ENCODE results near the gene TYRP1. TPM values are rescaled to one million over a fixed set of nuclear protein-coding genes. Genes with fewer than 3 reads are reported as not detected.

Gene TYRP1
- total RNA-seq (1 to 10 TPM in 1 of 5 donors, not detected in 4; 2.9 TPM), polyA plus RNA-seq (1 to 10 TPM in 2 of 3 donors, under 1 TPM in 1; 0.18 to 4.7 (median 1.4) TPM)
- long read RNA-seq, donor 1 = 0 reads
- long read RNA-seq, donor 2 = 0 reads
- long read RNA-seq, donor 3 = 0 reads
- long read RNA-seq, donor 4 = 0 reads
- long read RNA-seq, donor 5 = 0 reads
- long read RNA-seq, donor 6 = 0 reads
- long read RNA-seq, donor 7 = 0 reads
- long read RNA-seq, donor 8 = 0 reads
- long read RNA-seq, donor 9 = 0 reads
- long read RNA-seq, donor 10 = 0 reads

GRCh38 chr9:12693141-12693540, at the start of gene TYRP1:
Gene TYRP1, plus strand, starts transcription at chr9:12693385. Its CDS starts 612 bp downstream, at chr9:12693997.
- Histone ChIP-seq H3K4me3 (no peak within 1 kb of the TSS), H3K36me3 (no peaks in the 10 kb centered on the region), H3K4me1 (peaks cover 0 to 21% (median 12%) of the 10 kb centered on the region in 4 donors), H3K27me3 (no peaks in the 10 kb centered on the region), H3K9me3 (no peaks in the 10 kb centered on the region), H3K27ac (no peak within 1 kb of the TSS)
- DNase-seq = no peak
- 70 to 79% (median 76%) methylated on average over 3 of the region's 3 CpGs for WGBS, 5 donors
- no peak for TF ChIP-seq POLR2AphosphoS5 (IDR thresholded peaks at IDR 0.05)
- no peak for TF ChIP-seq EP300 (IDR thresholded peaks at IDR 0.05)
- no peak for TF ChIP-seq CTCF (IDR thresholded peaks at IDR 0.05)
- TF ChIP-seq POLR2A (IDR thresholded peaks at IDR 0.05) = no peak
- intact Hi-C loops (cut with DNase I; ENCODE audit: low total_unique reads) = no loop called here

- H3K36me3 ChIP-seq = no peaks in the 10 kb centered on the region
- intact Hi-C loops (cut with DNase I; ENCODE audit: low total_unique reads) = no loop called here
- no peaks in the 10 kb centered on the region for H3K27me3 ChIP-seq
- no peaks in the 10 kb centered on the region for H3K9me3 ChIP-seq
- no peak overlapping the region for H3K27ac ChIP-seq
- H3K4me3 ChIP-seq = no peak overlapping the region
- no peaks in the 10 kb centered on the region for H3K4me1 ChIP-seq
- TF ChIP-seq POLR2AphosphoS5 (IDR thresholded peaks at IDR 0.05) = no peak
- no peak for DNase-seq
Observed at GRCh38 chr9:12643686-12644085, 49.5 kb upstream of the TYRP1 start.

GRCh38 chr9:12648925-12649324, 44.3 kb upstream of the TYRP1 start:
- 42 to 63% (median 47%) methylated on average over 1 of the region's 1 CpG for WGBS, 5 donors

GRCh38 chr9:12651125-12651524, 42.1 kb upstream of the TYRP1 start:
- no peak for DNase-seq
- Histone ChIP-seq H3K27ac (no peak overlapping the region), H3K4me1 (no peaks in the 10 kb centered on the region), H3K36me3 (no peaks in the 10 kb centered on the region), H3K9me3 (no peaks in the 10 kb centered on the region), H3K4me3 (no peak overlapping the region), H3K27me3 (no peaks in the 10 kb centered on the region)
- intact Hi-C loops (cut with DNase I; ENCODE audit: low total_unique reads) = no loop called here
- TF ChIP-seq EP300 (IDR thresholded peaks at IDR 0.05) = no peak
- no peak for TF ChIP-seq CTCF (IDR thresholded peaks at IDR 0.05)
- no peak for TF ChIP-seq POLR2A (IDR thresholded peaks at IDR 0.05)
- TF ChIP-seq POLR2AphosphoS5 (IDR thresholded peaks at IDR 0.05) = no peak

More at GRCh38 chr9:12648925-12649324, 44.3 kb upstream of the TYRP1 start:
- no peaks in the 10 kb centered on the region for H3K4me1 ChIP-seq
- intact Hi-C loops (cut with DNase I; ENCODE audit: low total_unique reads) = no loop called here
- no peaks in the 10 kb centered on the region for H3K36me3 ChIP-seq
- no peak for TF ChIP-seq POLR2AphosphoS5 (IDR thresholded peaks at IDR 0.05)
- TF ChIP-seq EP300 (IDR thresholded peaks at IDR 0.05) = no peak
- no peak for TF ChIP-seq CTCF (IDR thresholded peaks at IDR 0.05)
- no peak for TF ChIP-seq POLR2A (IDR thresholded peaks at IDR 0.05)
- no peak for DNase-seq
- no peak overlapping the region for H3K27ac ChIP-seq
- no peak overlapping the region for H3K4me3 ChIP-seq
- H3K27me3 ChIP-seq = no peaks in the 10 kb centered on the region
- no peaks in the 10 kb centered on the region for H3K9me3 ChIP-seq

- Histone ChIP-seq H3K27ac (no peak overlapping the region), H3K27me3 (no peaks in the 10 kb centered on the region), H3K36me3 (no peaks in the 10 kb centered on the region), H3K4me3 (no peak overlapping the region), H3K9me3 (peaks cover 0 to 7% (median 4%) of the 10 kb centered on the region in 4 donors), H3K4me1 (no peaks in the 10 kb centered on the region)
- WGBS, 5 donors = 8 to 34% (median 11%) methylated on average over 2 of the region's 2 CpGs
- no peak for TF ChIP-seq POLR2A (IDR thresholded peaks at IDR 0.05)
- DNase-seq = no peak
- intact Hi-C loops (cut with DNase I; ENCODE audit: low total_unique reads) = no loop called here
Observed at GRCh38 chr9:12652973-12653372, 40.2 kb upstream of the TYRP1 start.

Measured in stomach (tissue), 19 donors.